ENCODE results near the gene PAM.
"Not testable (repeated sequence)": the region's sequence is repeated elsewhere in the genome, so short reads cannot be mapped to it uniquely, and the experiment has no call there.

The PAM gene

GRCh38 chr5:102764381-102765004 lies 9.4 kb downstream of the PAM start:
- H3K36me3 ChIP-seq (ENCODE audit: control insufficient read depth, insufficient read depth, low read length), result no peaks in the 10 kb centered on the region
- no peak overlapping the region for H3K9ac ChIP-seq (ENCODE audit: low read depth, low read length)
- H3K4me1 ChIP-seq (ENCODE audit: control insufficient read depth, insufficient read depth, low read length), result peaks cover 46% of the 10 kb centered on the region
- no peak overlapping the region for H3K27ac ChIP-seq (ENCODE audit: low read depth, low read length)
- H3K27me3 ChIP-seq (ENCODE audit: control insufficient read depth, insufficient read depth, low read length), result no peaks in the 10 kb centered on the region
- no peak overlapping the region for H3K4me3 ChIP-seq (ENCODE audit: low read depth, low read length)
- H3K9me3 ChIP-seq (ENCODE audit: control insufficient read depth, insufficient read depth, low read length), result no peaks in the 10 kb centered on the region

DNA sequence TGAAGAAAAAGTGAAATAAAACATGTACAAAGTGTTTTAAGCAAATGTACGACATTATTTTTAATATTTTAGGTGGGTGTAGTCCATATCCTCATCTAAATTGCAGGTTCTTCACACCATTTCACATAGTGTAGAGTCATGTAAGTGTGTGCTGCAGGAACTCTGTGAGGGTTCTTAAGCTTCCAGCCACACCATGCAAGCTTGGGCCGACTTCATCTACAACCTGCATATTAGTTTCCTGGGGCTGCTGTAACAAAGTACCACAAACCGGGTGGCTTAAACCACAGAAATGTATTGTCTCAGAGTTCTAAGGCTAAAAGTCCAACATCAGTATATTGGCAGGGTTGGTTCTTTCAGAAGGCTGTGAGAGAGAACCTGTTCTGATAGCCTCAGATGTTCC lies 10.2 kb downstream of the PAM start:
- Histone ChIP-seq H3K4me3 (ENCODE audit: low read depth, low read length) (no peak overlapping the region), H3K36me3 (ENCODE audit: control insufficient read depth, insufficient read depth, low read length) (no peaks in the 10 kb centered on the region), H3K4me1 (ENCODE audit: control insufficient read depth, insufficient read depth, low read length) (peaks cover 50% of the 10 kb centered on the region), H3K9ac (ENCODE audit: low read depth, low read length) (no peak overlapping the region), H3K27me3 (ENCODE audit: control insufficient read depth, insufficient read depth, low read length) (no peaks in the 10 kb centered on the region), H3K27ac (ENCODE audit: low read depth, low read length) (no peak overlapping the region), H3K9me3 (ENCODE audit: control insufficient read depth, insufficient read depth, low read length) (no peaks in the 10 kb centered on the region)

- no peak overlapping the region for H3K27ac ChIP-seq (ENCODE audit: low read depth, low read length)
- no peaks in the 10 kb centered on the region for H3K27me3 ChIP-seq (ENCODE audit: control insufficient read depth, insufficient read depth, low read length)
- no peak overlapping the region for H3K9ac ChIP-seq (ENCODE audit: low read depth, low read length)
These were observed 11.4 kb downstream of the PAM start for GRCh38 chr5:102766295-102767090.

GRCh38 chr5:102767862-102768261 lies 12.8 kb downstream of the PAM start:
- Histone ChIP-seq H3K27ac (ENCODE audit: low read depth, low read length) (no peak overlapping the region), H3K36me3 (ENCODE audit: control insufficient read depth, insufficient read depth, low read length) (no peaks in the 10 kb centered on the region), H3K9ac (ENCODE audit: low read depth, low read length) (no peak overlapping the region), H3K27me3 (ENCODE audit: control insufficient read depth, insufficient read depth, low read length) (no peaks in the 10 kb centered on the region), H3K4me3 (ENCODE audit: low read depth, low read length) (no peak overlapping the region), H3K9me3 (ENCODE audit: control insufficient read depth, insufficient read depth, low read length) (no peaks in the 10 kb centered on the region), H3K4me1 (ENCODE audit: control insufficient read depth, insufficient read depth, low read length) (peaks cover 46% of the 10 kb centered on the region)

More at GRCh38 chr5:102766295-102767090, 11.4 kb downstream of the PAM start:
- Histone ChIP-seq H3K9me3 (ENCODE audit: control insufficient read depth, insufficient read depth, low read length) (no peaks in the 10 kb centered on the region), H3K4me1 (ENCODE audit: control insufficient read depth, insufficient read depth, low read length) (peaks cover 53% of the 10 kb centered on the region), H3K4me3 (ENCODE audit: low read depth, low read length) (no peak overlapping the region), H3K36me3 (ENCODE audit: control insufficient read depth, insufficient read depth, low read length) (no peaks in the 10 kb centered on the region)

- H3K27ac ChIP-seq (ENCODE audit: low read depth, low read length), result no peak overlapping the region
- no peak overlapping the region for H3K9ac ChIP-seq (ENCODE audit: low read depth, low read length)
- H3K27me3 ChIP-seq (ENCODE audit: control insufficient read depth, insufficient read depth, low read length), result no peaks in the 10 kb centered on the region
- no peak overlapping the region for H3K4me3 ChIP-seq (ENCODE audit: low read depth, low read length)
- peaks cover 36% of the 10 kb centered on the region for H3K4me1 ChIP-seq (ENCODE audit: control insufficient read depth, insufficient read depth, low read length)
- no peaks in the 10 kb centered on the region for H3K9me3 ChIP-seq (ENCODE audit: control insufficient read depth, insufficient read depth, low read length)
- no peaks in the 10 kb centered on the region for H3K36me3 ChIP-seq (ENCODE audit: control insufficient read depth, insufficient read depth, low read length)
These were observed 15.7 kb downstream of the PAM start for GRCh38 chr5:102770803-102771202.

GRCh38 chr5:102771435-102771834 lies 16.3 kb downstream of the PAM start:
- Histone ChIP-seq H3K27ac (ENCODE audit: low read depth, low read length) (no peak overlapping the region), H3K9me3 (ENCODE audit: control insufficient read depth, insufficient read depth, low read length) (no peaks in the 10 kb centered on the region), H3K27me3 (ENCODE audit: control insufficient read depth, insufficient read depth, low read length) (no peaks in the 10 kb centered on the region), H3K9ac (ENCODE audit: low read depth, low read length) (no peak overlapping the region), H3K4me3 (ENCODE audit: low read depth, low read length) (no peak overlapping the region), H3K4me1 (ENCODE audit: control insufficient read depth, insufficient read depth, low read length) (peaks cover 33% of the 10 kb centered on the region), H3K36me3 (ENCODE audit: control insufficient read depth, insufficient read depth, low read length) (no peaks in the 10 kb centered on the region)

DNA sequence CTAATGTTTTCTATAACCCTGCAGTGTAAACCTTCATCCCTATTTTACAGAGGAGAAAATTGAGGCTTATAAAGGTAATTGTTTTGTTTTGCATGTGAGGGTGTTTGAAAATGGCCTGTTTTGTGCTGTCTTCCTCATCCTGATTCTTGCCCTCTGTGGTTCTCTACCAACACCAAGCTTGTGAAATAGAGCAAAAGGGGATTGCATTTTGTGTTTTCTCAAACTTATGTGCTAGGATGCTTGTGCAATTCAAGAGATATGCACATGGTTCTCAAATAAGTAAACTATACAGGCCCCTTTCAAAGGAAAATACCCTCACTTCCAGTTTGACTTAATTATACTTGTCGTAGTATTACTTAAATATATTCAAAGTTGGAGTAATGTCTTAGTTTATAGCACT lies 17.2 kb downstream of the PAM start:
- H3K27ac ChIP-seq (ENCODE audit: low read depth, low read length), result no peak overlapping the region
- H3K9ac ChIP-seq (ENCODE audit: low read depth, low read length), result no peak overlapping the region
- H3K4me1 ChIP-seq (ENCODE audit: control insufficient read depth, insufficient read depth, low read length), result peaks cover 26% of the 10 kb centered on the region
- H3K36me3 ChIP-seq (ENCODE audit: control insufficient read depth, insufficient read depth, low read length), result no peaks in the 10 kb centered on the region
- H3K9me3 ChIP-seq (ENCODE audit: control insufficient read depth, insufficient read depth, low read length), result no peaks in the 10 kb centered on the region
- no peaks in the 10 kb centered on the region for H3K27me3 ChIP-seq (ENCODE audit: control insufficient read depth, insufficient read depth, low read length)
- H3K4me3 ChIP-seq (ENCODE audit: low read depth, low read length), result no peak overlapping the region

GRCh38 chr5:102773133-102773532 lies 18.0 kb downstream of the PAM start:
- Histone ChIP-seq H3K36me3 (ENCODE audit: control insufficient read depth, insufficient read depth, low read length) (no peaks in the 10 kb centered on the region), H3K9ac (ENCODE audit: low read depth, low read length) (no peak overlapping the region), H3K27ac (ENCODE audit: low read depth, low read length) (no peak overlapping the region), H3K9me3 (ENCODE audit: control insufficient read depth, insufficient read depth, low read length) (no peaks in the 10 kb centered on the region), H3K27me3 (ENCODE audit: control insufficient read depth, insufficient read depth, low read length) (no peaks in the 10 kb centered on the region), H3K4me3 (ENCODE audit: low read depth, low read length) (no peak overlapping the region), H3K4me1 (ENCODE audit: control insufficient read depth, insufficient read depth, low read length) (peaks cover 28% of the 10 kb centered on the region)

GRCh38 chr5:102775756-102776155 lies 20.7 kb downstream of the PAM start:
- not testable (repeated sequence) for H3K27me3 ChIP-seq (ENCODE audit: control insufficient read depth, insufficient read depth, low read length); H3K9ac ChIP-seq (ENCODE audit: low read depth, low read length); H3K36me3 ChIP-seq (ENCODE audit: control insufficient read depth, insufficient read depth, low read length); H3K27ac ChIP-seq (ENCODE audit: low read depth, low read length); H3K9me3 ChIP-seq (ENCODE audit: control insufficient read depth, insufficient read depth, low read length); H3K4me3 ChIP-seq (ENCODE audit: low read depth, low read length)
- H3K4me1 ChIP-seq (ENCODE audit: control insufficient read depth, insufficient read depth, low read length), result peaks cover 21% of the 10 kb centered on the region

- no peak overlapping the region for H3K9ac ChIP-seq (ENCODE audit: low read depth, low read length)
- H3K27me3 ChIP-seq (ENCODE audit: control insufficient read depth, insufficient read depth, low read length), result no peaks in the 10 kb centered on the region
- no peak overlapping the region for H3K27ac ChIP-seq (ENCODE audit: low read depth, low read length)
- no peaks in the 10 kb centered on the region for H3K36me3 ChIP-seq (ENCODE audit: control insufficient read depth, insufficient read depth, low read length)
- no peaks in the 10 kb centered on the region for H3K9me3 ChIP-seq (ENCODE audit: control insufficient read depth, insufficient read depth, low read length)
- peaks cover 12% of the 10 kb centered on the region; the same call in 1 of the 2 replicates for H3K4me1 ChIP-seq (ENCODE audit: control insufficient read depth, insufficient read depth, low read length)
- no peak overlapping the region for H3K4me3 ChIP-seq (ENCODE audit: low read depth, low read length)
These were observed 22.0 kb downstream of the PAM start for GRCh38 chr5:102777099-102777498.

GRCh38 chr5:102778478-102778877 lies 23.4 kb downstream of the PAM start:
- Histone ChIP-seq H3K36me3 (ENCODE audit: control insufficient read depth, insufficient read depth, low read length) (no peaks in the 10 kb centered on the region), H3K4me1 (ENCODE audit: control insufficient read depth, insufficient read depth, low read length) (peaks cover 7% of the 10 kb centered on the region; the same call in 1 of the 2 replicates), H3K27ac (ENCODE audit: low read depth, low read length) (no peak overlapping the region), H3K9ac (ENCODE audit: low read depth, low read length) (no peak overlapping the region), H3K4me3 (ENCODE audit: low read depth, low read length) (no peak overlapping the region), H3K27me3 (ENCODE audit: control insufficient read depth, insufficient read depth, low read length) (no peaks in the 10 kb centered on the region), H3K9me3 (ENCODE audit: control insufficient read depth, insufficient read depth, low read length) (no peaks in the 10 kb centered on the region)
